GM12874 (cell line): Measurements from ENCODE around the gene DNM2.
A peak's percentile ranks its signal among the peaks of the same experiment; 100 is the strongest.

Experiments
- TF ChIP-seq, protein P1 (sequence below): IDR thresholded peaks from 2 replicates; pipeline ENCODE4 v1.5.1; 2011; ENCODE audit warnings: low read depth, mild to moderate bottlenecking, control low read depth, low read length, moderate library complexity; ENCODE audit not compliant: insufficient read depth

Gene DNM2

GRCh38 chr19:10692673-10693264 lies 25.1 kb upstream of the DNM2 start:
- TF ChIP-seq, protein P1, sequence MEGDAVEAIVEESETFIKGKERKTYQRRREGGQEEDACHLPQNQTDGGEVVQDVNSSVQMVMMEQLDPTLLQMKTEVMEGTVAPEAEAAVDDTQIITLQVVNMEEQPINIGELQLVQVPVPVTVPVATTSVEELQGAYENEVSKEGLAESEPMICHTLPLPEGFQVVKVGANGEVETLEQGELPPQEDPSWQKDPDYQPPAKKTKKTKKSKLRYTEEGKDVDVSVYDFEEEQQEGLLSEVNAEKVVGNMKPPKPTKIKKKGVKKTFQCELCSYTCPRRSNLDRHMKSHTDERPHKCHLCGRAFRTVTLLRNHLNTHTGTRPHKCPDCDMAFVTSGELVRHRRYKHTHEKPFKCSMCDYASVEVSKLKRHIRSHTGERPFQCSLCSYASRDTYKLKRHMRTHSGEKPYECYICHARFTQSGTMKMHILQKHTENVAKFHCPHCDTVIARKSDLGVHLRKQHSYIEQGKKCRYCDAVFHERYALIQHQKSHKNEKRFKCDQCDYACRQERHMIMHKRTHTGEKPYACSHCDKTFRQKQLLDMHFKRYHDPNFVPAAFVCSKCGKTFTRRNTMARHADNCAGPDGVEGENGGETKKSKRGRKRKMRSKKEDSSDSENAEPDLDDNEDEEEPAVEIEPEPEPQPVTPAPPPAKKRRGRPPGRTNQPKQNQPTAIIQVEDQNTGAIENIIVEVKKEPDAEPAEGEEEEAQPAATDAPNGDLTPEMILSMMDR: no peak

DNA sequence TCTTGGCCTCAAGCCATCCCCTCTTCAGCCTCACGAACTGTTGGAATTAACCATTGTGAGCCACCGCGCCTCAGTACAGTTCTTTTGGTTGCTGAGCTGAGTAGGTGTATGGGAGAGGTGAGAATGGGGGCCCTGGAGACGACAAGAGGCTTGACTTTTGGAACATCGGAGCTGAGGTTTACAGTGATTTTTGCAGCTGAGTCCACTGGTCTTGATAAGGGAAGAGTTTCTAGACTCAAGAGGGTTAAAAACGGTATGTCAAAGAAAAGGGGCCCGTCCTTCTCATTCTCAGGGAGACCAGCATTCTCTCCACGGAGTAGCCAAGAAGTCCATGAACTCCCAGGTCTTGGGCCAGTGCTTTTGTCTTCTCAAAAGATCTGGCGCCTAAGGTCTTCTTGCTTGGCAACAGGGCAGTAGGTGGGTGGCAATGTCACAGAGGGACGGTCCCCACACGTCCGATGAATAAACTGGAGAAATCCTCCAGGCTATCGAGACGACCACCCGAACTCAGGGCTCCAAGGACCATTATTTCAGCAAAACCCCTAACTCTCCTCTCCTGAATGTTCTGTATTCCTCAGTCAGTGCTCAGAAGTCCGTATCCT lies 23.1 kb upstream of the DNM2 start:
- TF ChIP-seq, protein P1: no peak

DNA sequence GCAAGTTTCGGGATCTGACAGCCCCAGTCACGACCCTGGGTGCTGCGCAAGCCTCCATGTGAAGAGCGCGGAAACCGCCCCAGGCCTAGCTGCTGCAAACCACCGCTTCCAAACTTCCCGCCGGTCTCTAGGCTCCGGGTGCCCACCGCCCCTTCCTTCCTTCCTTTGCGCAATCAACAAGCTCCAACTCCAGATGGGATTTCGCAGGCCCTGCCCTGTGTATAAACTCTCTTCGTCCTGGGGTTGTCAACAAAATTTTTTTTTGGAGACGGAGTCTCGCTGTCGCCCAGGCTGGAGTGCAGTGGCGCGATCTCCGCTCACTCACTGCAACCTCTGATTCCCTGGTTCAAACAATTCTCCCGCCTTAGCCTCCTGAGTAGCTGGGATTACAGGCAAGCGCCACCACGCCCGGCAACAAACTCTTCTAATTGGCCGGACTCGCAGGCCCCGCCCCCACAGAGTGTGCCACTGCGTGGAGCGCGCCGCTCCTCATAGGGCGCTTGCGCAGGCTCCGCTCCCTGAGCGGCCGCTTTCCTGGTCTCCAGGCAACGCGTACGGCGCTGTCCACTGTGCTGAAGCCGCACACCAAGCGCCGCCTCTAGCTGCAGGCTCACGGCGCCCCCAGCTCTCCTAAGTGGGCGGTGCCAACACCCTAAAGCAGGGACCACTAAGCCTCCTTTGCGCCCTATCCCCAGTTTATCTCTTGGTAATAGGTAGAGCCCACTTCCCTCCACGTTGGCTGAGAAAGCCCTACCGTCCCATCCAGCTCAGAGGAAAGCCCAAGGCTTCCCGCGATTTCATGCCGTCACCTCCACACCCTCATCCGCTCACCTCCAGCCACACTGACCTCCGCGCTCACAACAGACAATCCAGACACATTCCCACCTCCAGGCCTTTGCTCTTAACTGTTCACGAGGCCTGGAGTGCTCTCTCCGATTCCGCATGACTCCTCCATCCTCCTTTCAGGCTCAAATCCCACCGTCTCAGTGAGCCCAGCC lies 22.2 kb upstream of the DNM2 start:
- TF ChIP-seq, protein P1: no peak

DNA sequence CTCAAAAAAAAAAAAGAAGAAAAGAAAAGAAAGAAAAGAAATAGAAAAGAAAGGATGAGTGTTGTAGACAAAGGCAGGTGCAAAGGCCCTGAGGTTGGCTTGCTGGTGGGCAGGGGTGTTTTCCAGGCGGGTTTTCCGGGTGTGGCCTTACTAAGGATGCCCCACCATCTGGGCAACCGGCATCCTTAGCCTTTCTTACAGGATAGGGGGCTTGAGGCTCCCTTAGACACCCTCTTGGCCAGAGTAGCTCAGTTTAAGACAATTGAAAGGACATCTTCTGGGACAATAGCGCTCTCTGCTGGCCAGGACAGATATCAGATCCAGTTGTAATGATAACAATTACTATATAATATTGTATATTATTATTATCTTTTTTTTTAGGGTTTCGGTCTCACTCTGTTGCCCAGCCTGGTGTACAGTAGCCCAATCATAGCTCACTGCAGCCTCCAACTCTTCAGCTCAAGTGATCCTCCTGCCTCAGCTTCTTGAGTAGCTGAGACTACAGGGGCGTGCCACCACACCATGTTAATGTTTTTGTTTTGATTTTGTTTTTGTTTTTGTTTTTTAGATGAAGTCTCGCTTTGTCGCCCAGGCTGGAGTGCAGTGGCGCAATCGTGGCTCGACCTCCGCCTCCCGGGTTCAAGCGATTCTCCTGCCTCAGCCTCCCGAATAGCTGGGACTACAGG lies 18.1 kb upstream of the DNM2 start:
- TF ChIP-seq, protein P1: peak; percentile 54

DNA sequence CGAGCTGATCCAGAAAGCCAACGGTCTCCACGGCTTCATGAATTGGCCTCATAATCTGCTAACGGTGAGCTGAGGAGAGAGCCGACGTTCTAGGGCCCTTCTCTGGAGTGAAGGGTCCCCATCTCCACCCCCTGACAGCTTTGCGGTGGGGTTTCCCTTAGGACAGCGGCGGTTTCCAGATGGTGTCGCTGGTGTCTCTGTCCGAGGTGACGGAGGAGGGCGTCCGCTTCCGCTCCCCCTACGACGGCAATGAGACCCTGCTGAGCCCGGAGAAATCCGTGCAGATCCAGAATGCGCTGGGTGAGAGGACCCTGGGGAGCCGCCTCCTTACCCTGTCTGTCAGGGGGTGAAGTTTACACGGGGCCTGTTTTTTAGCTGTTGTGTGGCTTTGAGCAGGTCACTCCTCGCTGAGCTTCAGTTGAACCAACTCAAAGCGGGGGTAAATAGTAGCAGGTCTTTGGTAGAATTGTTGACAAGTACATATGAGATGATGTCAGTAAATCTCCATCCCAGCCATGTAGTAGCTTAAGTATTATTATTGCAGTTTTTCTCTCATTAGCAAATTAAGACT lies 15.8 kb upstream of the DNM2 start:
- TF ChIP-seq, protein P1: no peak

DNA sequence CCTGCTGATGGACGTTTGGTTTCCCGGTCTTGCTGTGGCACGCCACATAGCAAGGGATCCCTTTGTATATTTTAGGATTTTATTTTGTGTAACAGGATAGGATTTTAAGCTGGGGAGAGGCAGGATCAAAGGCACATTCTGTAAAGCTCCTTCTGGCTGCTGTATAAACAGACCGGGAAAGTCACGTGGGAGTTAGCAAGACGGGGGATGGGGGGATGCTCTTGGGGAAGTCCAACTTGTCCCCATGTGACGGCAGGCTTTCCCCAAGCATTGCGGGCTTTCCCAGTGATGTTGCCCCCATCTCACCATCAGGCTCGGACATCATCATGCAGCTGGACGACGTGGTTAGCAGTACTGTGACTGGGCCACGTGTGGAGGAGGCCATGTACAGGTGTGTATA lies 10.9 kb upstream of the DNM2 start:
- TF ChIP-seq, protein P1: no peak
